Stimulated activated CD8-positive, alpha-beta memory T cell treated with anti-CD3 and anti-CD28 coated beads, Interleukin-15, amount 100 ng/mL, for 48 hours (primary cell): ENCODE results near the gene GDPGP1.
"Not testable (repeated sequence)": the region's sequence is repeated elsewhere in the genome, so short reads cannot be mapped to it uniquely, and the experiment has no call there.

Experiments
- DNase-seq, 2 donors: peaks; one replicate each; pipeline ENCODE4 v3.0.0-alpha.2; 2020; ENCODE audit warnings: low read depth in 2 of 2

The GDPGP1 gene

DNA sequence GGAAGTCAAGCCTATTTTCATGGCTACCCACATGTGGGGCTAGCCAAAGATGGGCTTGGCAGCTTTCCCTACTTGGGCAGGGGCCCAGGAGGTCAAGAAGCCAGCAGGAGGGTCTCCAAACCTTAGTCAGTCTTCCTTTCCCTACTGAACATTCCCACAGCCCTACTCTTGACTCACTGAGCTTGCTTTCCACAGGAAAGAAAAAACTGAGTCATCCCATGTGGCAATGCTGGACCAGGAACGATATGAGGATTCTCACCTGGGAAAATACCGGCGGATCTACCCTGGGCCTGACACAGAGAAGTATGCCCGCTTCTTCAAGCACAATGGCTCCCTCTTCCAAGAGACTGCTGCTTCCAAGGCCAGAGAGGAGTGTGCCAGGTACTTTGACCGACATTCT lies 27.8 kb downstream of the GDPGP1 start:
- DNase-seq, result no peak

DNA sequence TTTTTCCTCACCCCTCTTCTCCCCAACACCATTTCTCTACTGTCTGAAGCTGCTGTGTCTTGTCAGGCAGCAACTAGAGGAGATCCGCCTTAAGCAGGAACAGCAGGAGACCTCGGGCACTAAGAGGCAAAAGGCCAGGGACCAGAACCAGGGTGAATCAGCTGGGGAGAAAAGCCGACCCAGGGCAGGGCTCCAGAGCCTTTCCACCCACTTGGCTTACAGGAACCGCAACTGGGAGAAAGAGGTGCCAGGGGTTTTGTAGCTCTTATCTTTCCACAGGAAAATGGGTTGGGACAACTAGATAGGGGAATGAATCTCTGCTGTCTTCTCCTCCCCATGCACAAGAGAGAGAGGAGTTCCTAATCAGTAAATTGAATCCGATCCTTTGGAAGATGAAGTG lies 28.4 kb downstream of the GDPGP1 start:
- no peak for DNase-seq

DNA sequence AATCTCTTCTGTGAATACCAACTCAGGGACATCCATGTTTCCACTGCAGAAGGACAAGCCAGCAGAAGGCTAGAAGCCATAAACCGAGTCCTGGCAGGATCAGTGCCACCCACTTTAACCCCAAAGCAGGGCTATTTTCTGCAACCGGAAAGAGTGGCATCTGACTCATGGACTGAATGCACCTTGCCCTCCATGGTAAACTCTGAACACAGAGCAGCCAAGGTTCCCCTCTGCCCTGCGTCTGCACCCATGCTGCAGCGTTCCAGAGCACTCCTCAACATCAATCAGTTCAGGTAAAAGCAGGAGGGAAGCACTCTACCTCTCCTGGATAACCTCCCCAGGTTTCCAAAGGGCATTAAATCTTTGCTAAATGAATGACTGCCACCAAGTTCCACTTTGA lies 30.7 kb downstream of the GDPGP1 start:
- DNase-seq, result peak in 1 of 2 donors; percentile 21

DNA sequence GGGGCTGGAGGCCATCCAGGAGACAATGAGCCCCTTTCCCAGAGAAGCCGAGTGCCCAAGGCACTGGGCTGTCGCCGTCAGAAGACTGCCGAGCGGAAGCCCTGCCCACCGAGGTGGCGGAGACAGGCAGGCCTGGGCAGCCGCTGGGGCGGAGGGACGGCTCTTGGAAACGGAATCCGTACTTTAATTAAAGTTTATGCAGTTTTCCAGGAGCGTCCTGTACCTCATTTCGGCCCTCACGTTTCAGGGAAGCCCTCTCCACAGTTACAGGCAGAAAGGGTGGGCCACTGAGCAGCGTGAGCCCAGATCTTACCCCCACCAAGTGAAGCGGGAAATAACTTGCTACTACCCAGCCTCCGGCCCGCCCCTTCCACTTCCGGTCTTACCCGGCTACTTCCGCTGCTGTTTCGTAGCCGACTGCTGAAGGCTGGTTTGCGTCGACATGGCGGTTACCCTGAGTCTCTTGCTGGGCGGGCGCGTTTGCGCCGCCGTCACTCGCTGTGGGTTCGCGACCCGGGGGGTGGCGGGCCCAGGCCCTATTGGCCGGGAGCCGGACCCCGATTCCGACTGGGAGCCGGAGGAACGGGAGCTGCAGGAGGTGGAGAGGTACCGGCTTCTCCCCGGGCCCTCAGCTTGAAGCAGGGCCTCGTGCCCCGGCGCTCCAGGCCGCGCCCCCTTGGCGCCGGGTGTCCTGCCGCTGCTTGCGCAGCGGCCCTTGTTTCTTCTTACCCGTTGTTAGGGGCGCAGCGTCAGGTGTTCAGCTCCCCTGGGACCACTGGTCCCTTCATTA lies 31.5 kb downstream of the GDPGP1 start, which contains the start of gene NGRN:
NGRN (plus strand) TSS at position 402 of the 790 bp plus-strand sequence; CDS start at position 443, 41 bp downstream.
- peak; percentile 87 to 91 for DNase-seq

DNA sequence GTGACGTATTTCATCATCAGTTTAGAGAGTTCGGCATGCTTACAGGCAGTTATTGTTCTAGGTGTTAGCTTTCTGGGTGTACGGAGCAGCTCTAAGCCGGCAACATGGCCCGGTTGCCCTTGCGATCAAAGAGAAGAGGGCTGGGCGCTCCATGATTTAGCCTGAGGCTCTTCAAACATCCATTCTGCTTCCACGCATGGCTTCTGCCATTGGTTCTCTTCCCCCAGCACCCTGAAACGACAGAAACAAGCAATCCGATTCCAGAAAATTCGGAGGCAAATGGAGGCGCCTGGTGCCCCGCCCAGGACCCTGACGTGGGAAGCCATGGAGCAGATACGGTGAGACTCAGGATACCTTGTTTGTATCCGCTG lies 32.0 kb downstream of the GDPGP1 start:
- peak; percentile 22 to 27 for DNase-seq

- DNase-seq, result no peak
These were observed 32.5 kb downstream of the GDPGP1 start for GRCh38 chr15:90266485-90266884.

- no peak for DNase-seq
These were observed 34.4 kb downstream of the GDPGP1 start for GRCh38 chr15:90268415-90268814.

GRCh38 chr15:90270502-90271150 lies 36.6 kb downstream of the GDPGP1 start:
- no peak for DNase-seq

DNA sequence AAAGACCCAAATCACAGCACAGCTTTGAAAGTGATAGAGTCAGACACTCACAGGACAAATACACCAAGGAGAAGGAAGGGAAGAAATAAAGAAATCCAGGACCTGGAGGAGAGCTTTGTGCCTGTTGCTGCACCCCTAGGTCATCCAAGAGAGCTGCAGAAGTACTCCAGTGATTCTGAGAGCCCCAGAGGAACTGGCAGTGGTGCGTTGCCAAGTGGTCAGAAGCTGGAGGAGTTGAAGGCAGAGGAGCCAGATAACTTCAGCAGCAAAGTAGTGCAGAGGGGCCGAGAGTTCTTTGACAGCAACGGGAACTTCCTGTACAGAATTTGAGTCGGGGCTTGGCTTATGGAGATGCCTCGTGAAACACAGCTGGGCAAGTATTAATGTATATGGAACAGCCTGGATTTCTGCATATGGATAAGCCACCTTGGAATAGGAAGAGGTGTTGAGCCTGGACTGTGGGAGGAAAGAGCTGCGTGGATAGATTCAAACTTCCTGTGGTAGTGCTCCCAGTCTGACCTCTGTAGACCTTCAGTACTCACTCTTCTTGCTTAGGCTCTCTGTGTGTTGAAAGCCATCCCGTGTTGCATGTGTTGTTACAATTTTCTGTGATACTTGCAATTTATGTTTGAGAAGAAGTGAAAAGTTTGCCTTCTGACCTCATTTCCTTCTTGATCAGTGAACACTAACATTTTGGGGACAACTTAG lies 37.6 kb downstream of the GDPGP1 start:
- no peak for DNase-seq

DNA sequence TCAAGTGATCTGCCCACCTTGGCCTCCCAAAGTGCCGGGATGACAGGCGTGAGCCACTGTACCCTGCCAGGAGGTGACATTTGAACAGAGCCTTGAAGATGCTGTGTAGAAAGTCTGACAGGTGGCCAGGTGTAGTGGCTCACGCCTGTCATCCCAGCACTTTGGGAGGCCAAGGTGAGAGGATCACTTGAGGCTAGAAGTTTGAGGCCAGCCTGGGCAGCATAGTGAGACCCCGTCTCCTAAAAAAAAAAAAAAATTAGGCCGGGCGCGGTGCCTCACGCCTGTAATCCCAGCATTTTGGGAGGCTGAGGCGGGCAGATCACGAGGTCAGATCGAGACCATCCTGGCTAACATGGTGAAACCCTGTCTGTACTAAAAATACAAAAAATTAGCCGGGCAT lies 44.5 kb downstream of the GDPGP1 start:
- DNase-seq, result not testable (repeated sequence)

GRCh38 chr15:90280743-90281142 lies 46.7 kb downstream of the GDPGP1 start:
- DNase-seq, result not testable (repeated sequence)

- not testable (repeated sequence) for DNase-seq
These were observed 47.6 kb downstream of the GDPGP1 start for GRCh38 chr15:90281637-90282036.

GRCh38 chr15:90286678-90287077 lies 52.7 kb downstream of the GDPGP1 start:
- no peak for DNase-seq

GRCh38 chr15:90287101-90287500 lies 53.1 kb downstream of the GDPGP1 start:
- no peak for DNase-seq

GRCh38 chr15:90287946-90288345 lies 53.9 kb downstream of the GDPGP1 start:
- DNase-seq, result no peak

- DNase-seq, result no peak
These were observed 57.8 kb downstream of the GDPGP1 start for GRCh38 chr15:90291679-90292356.

GRCh38 chr15:90293040-90293810 lies 59.2 kb downstream of the GDPGP1 start:
- DNase-seq, result peak; percentile 54 to 59

- no peak for DNase-seq
These were observed 60.1 kb downstream of the GDPGP1 start for GRCh38 chr15:90294159-90294558.

DNA sequence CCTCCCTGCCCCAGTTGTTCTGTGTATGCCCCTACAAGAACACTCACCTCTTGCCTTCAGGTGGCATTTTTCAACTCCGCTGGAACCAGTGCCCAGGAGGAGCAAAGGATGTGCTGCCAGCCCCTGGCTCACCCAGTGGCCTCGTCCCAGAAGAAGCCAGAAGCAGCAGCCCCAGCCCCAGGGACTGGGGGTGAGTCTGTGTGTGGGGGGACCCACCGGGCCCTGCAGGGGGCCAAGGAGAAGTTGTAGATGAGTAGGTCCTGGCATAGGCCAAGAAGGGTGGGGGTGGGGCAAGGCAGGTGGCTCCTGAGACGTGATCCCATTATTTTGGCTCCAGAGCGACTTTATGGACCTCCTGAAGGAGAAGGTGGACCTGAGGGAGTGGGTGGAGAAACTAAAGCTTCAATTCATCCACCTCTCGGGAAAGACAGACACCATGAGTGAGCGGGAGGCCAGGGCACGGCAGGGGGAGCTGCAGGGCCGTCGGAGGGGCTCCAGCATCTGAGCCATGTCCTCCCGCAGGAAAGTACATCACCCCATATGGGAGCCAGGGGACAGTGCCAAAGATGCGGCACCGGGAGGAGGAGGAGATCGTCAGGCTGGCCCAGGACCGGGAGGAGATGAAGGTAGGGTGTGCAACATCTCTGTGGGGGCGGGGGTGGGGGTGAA lies 60.7 kb downstream of the GDPGP1 start:
- no peak for DNase-seq

GRCh38 chr15:90295270-90295648 lies 61.2 kb downstream of the GDPGP1 start:
- DNase-seq, result no peak
